ENCODE measurements around the gene ADAM15.

The ADAM15 gene

GRCh38 chr1:155084722-155085503 lies 33.8 kb downstream of the ADAM15 start:
- DNase-seq (ENCODE audit: low read depth in 2 of 2), result peak; percentile 86 to 90

GRCh38 chr1:155085504-155086127 lies 34.5 kb downstream of the ADAM15 start:
- DNase-seq (ENCODE audit: low read depth in 2 of 2), result peak; percentile 73 to 81

GRCh38 chr1:155086128-155086741 lies 35.1 kb downstream of the ADAM15 start:
- peak; percentile 64 to 76 for DNase-seq (ENCODE audit: low read depth in 2 of 2)

GRCh38 chr1:155086856-155087535 lies 35.9 kb downstream of the ADAM15 start:
- no peak for DNase-seq (ENCODE audit: low read depth in 2 of 2)

- peak; percentile 74 to 81 for DNase-seq (ENCODE audit: low read depth in 2 of 2)
Measured at GRCh38 chr1:155091071-155092051, 40.2 kb downstream of the ADAM15 start.

- DNase-seq (ENCODE audit: low read depth in 2 of 2), result no peak
Measured at GRCh38 chr1:155092131-155092530, 41.0 kb downstream of the ADAM15 start.

- DNase-seq (ENCODE audit: low read depth in 2 of 2), result no peak
Measured at GRCh38 chr1:155092641-155093040, 41.5 kb downstream of the ADAM15 start.

- DNase-seq (ENCODE audit: low read depth in 2 of 2), result no peak
Measured at GRCh38 chr1:155093911-155094621, 43.0 kb downstream of the ADAM15 start.

- no peak for DNase-seq (ENCODE audit: low read depth in 2 of 2)
Measured at GRCh38 chr1:155094622-155094948, 43.5 kb downstream of the ADAM15 start.

- no peak for DNase-seq (ENCODE audit: low read depth in 2 of 2)
Measured at GRCh38 chr1:155099331-155099730, 48.2 kb downstream of the ADAM15 start.

- DNase-seq (ENCODE audit: low read depth in 2 of 2), result no peak
Measured at GRCh38 chr1:155103325-155103724, 52.2 kb downstream of the ADAM15 start.

GRCh38 chr1:155104605-155105534 lies 53.8 kb downstream of the ADAM15 start:
- no peak for DNase-seq (ENCODE audit: low read depth in 2 of 2)

- DNase-seq (ENCODE audit: low read depth in 2 of 2), result no peak
Measured at GRCh38 chr1:155105604-155106011, 54.5 kb downstream of the ADAM15 start.

- DNase-seq (ENCODE audit: low read depth in 2 of 2), result no peak
Measured at GRCh38 chr1:155106862-155107261, 55.7 kb downstream of the ADAM15 start.

- no peak for DNase-seq (ENCODE audit: low read depth in 2 of 2)
Measured at GRCh38 chr1:155107309-155108264, 56.5 kb downstream of the ADAM15 start.

GRCh38 chr1:155108296-155108695 lies 57.2 kb downstream of the ADAM15 start:
- DNase-seq (ENCODE audit: low read depth in 2 of 2), result no peak

- no peak for DNase-seq (ENCODE audit: low read depth in 2 of 2)
Measured at GRCh38 chr1:155110381-155110780, 59.3 kb downstream of the ADAM15 start.

- no peak for DNase-seq (ENCODE audit: low read depth in 2 of 2)
Measured at GRCh38 chr1:155110826-155111225, 59.7 kb downstream of the ADAM15 start.

All from stimulated activated CD4-positive, alpha-beta T cell treated with anti-CD3 and anti-CD28 coated beads, Interleukin-15, amount 100 ng/mL, for 48 hours (primary cell).